Effector memory CD8-positive, alpha-beta T cell (primary cell): Measurements from ENCODE around the gene HDLBP.
"Not testable (repeated sequence)": the region's sequence is repeated elsewhere in the genome, so short reads cannot be mapped to it uniquely, and the experiment has no call there.

Experiments
- ATAC-seq: fragments of 150-1000 bp; cut with Tn5 transposase; replicated peaks from 2 replicates; pipeline ENCODE4 v1.10.0; 2021; ENCODE audit warnings: mild to moderate bottlenecking, moderate library complexity
- DNase-seq, 3 experiments: peaks; one replicate each; pipeline ENCODE4 v3.0.0; 2021
- H3K27ac Mint-ChIP-seq, 2 donors: one replicate each; pipeline ENCODE4 v1.8.0; 2022; ENCODE audit warnings: mild to moderate bottlenecking in 2 of 2, mixed read lengths in 2 of 2, moderate library complexity in 2 of 2
- H3K27me3 Mint-ChIP-seq, 2 donors: one replicate each; pipeline ENCODE4 v1.8.0; 2022; ENCODE audit warnings: mixed read lengths in 2 of 2
- H3K36me3 Mint-ChIP-seq: one replicate; pipeline ENCODE4 v1.8.0; 2022; ENCODE audit warnings: mild to moderate bottlenecking, moderate library complexity, mixed read lengths; ENCODE audit not compliant: insufficient read depth
- H3K4me1 Mint-ChIP-seq, 2 donors: one replicate each; pipeline ENCODE4 v1.8.0; 2022; ENCODE audit warnings: low read depth in 2 of 2, mixed read lengths in 2 of 2
- H3K4me3 Mint-ChIP-seq, 2 donors: one replicate each; pipeline ENCODE4 v1.8.0; 2022; ENCODE audit warnings: mild to moderate bottlenecking in 2 of 2, mixed read lengths in 2 of 2, moderate library complexity in 2 of 2
- H3K9me3 Mint-ChIP-seq, 2 donors: one replicate each; pipeline ENCODE4 v1.8.0; 2022; ENCODE audit warnings: mixed read lengths in 2 of 2

HDLBP gene

DNA sequence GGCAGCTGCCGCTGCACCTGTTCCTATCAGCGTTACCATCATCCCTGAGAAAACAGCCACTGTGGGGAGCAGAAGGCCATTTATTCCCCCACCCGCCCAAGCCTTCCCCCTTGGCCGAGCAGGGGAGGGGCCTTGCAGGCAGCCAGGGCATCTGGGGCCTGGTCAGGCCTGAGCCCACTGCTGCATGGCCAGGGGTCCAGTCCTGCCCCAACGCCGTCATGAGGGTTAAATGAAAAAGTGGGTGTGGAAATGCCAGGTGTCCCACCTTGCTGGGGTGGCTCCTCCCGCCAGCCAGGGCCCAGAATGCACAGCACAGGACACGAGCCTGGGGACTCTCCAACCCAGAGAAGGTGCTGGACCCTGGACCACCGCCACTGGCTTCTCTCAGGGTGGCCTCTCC is 112.8 kb downstream of the HDLBP start:
- H3K36me3 Mint-ChIP-seq = peaks cover 7% of the 10 kb centered on the region
- no peak overlapping the region for H3K27ac Mint-ChIP-seq
- no peak for DNase-seq
- H3K27me3 Mint-ChIP-seq = no peaks in the 10 kb centered on the region
- no peaks in the 10 kb centered on the region for H3K4me1 Mint-ChIP-seq
- H3K4me3 Mint-ChIP-seq = no peak overlapping the region
- no peaks in the 10 kb centered on the region for H3K9me3 Mint-ChIP-seq
- ATAC-seq = no peak

DNA sequence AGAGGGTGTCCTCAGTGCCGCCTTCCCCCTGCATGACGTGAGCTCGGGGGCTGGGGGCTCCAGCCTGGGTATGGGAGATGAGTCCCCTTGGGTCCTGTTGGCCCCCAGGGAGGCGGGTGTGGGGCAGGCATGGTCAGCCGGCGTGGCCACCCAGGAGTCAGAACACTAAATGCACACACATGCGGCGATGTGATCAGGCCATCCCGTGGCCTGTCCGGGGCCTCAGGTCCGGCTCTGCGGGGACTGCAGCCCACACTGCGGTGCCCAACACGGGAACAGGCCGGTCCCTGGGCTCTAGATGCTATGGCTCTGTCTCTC is 113.2 kb downstream of the HDLBP start:
- DNase-seq (no peak), ATAC-seq (no peak)
- Mint-ChIP-seq H3K4me1 (no peaks in the 10 kb centered on the region), H3K4me3 (no peak overlapping the region), H3K9me3 (no peaks in the 10 kb centered on the region), H3K27me3 (no peaks in the 10 kb centered on the region), H3K36me3 (peaks cover 7% of the 10 kb centered on the region), H3K27ac (no peak overlapping the region)

DNA sequence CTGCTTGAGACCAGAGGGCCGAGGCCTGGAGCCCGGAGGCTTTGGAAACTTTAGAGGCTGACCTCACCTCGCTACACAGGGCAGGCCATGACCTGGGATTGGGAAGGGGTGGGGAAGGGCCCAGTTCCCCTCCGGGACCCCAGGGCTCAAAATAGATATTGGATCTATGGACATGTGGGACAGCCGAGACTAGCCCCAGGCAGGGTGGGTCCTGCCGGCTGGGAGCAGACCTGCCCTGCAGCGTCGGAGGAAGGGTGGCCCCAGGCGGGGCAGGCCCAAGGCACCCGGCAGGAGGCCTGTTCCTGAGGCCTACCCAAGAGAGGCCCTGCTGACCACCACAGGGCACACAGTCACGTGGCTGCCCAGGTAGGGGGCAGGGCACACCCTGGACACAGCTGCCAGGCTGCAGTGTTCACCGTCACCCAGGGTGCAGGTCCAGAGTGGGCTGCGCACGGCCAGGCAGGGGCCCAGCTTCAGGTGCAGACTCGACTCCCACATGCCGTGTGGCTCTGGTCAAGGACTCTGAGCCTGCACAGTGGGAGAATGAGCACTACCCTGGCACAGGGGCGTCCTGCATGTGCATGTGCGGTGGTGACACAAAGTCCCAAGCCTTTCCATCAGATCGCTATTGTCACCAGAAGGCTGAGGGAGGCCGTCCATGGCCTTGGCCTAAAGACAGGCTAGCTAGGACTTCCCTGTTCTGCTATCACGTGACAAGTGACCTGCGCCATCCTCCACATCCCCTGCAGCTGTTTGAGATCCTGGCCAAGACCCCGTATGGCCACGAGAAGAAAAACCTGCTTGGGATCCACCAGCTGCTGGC is 113.8 kb downstream of the HDLBP start:
- H3K27me3 Mint-ChIP-seq = no peaks in the 10 kb centered on the region
- H3K36me3 Mint-ChIP-seq = peaks cover 7% of the 10 kb centered on the region
- no peak for DNase-seq
- H3K9me3 Mint-ChIP-seq = no peaks in the 10 kb centered on the region
- no peak for ATAC-seq
- H3K4me1 Mint-ChIP-seq = no peaks in the 10 kb centered on the region
- H3K4me3 Mint-ChIP-seq = no peak overlapping the region
- no peak overlapping the region for H3K27ac Mint-ChIP-seq

DNA sequence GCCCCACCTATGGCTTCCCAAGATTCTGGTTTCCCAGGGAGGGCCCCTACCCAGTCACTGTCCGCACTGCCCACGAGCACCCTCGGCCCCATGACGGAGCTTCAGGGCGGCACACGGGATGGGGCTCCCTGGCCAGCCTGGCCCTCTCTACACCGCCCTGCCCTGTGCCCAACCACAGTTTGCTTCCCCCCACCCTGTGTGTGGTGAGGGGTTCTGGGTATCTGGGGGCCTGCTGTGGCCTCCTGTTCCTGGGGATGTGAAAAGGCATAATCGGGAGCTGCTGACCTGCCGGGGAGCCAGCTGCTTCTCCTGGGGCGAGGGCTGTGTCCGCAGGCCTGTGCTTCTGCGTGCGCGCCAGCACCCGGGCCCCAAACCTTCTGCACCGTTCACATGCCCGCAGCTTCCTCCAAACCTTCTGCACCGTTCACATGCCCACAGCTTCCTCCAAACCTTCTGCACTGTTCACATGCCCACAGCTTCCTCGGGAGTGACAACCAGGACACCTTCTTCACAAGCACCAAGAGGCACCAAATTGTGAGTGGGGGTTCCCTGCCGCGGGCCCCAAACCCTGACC is 114.6 kb downstream of the HDLBP start:
- DNase-seq (no peak), ATAC-seq (no peak)
- Mint-ChIP-seq H3K4me1 (no peaks in the 10 kb centered on the region), H3K4me3 (no peak overlapping the region), H3K27me3 (no peaks in the 10 kb centered on the region), H3K9me3 (no peaks in the 10 kb centered on the region), H3K36me3 (peaks cover 7% of the 10 kb centered on the region), H3K27ac (no peak overlapping the region)

DNA sequence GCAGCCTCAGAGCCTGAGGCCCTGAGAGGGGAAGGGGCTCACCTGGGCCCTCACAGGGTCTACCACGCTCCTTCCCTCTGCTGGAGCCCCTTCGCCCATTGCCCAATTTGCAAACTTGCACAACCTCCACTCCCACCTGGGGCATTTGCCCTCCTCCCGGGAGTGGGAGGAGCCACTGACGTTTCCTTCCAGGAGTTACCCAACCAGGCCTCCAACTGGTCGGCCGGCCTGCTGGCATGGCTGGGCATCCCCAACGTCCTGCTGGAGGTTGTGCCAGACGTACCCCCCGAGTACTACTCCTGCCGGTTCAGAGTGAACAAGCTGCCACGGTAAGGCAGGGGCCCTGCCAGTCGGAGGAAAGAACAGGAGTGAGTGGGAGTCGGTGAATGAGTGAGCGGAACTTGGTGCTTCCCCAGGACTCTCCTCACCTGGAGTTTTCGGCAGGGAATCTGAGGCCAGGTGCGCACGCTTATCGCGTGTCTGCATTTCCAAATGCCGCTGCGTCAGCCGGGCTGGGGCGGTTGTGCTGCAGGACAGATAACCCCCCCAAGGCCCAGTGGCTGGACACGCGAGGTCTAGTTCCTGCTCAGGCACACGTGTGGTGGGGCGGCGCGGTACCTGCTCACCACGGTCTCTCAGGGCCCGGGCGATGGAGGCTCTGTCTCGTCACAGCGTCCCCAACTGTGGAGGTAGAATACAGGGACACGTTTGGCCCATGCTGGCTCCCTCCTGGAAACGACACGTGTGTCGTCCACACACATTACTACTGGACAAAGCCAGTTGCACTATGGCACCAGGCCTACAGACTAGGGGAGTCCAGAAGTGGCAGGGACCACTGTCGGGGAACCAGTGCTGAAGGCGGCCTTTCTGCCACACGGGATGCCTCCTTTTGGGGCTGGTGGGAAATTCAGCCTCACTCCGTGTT is 115.3 kb downstream of the HDLBP start:
- no peaks in the 10 kb centered on the region for H3K4me1 Mint-ChIP-seq
- no peak overlapping the region for H3K4me3 Mint-ChIP-seq
- ATAC-seq (no peak), DNase-seq (no peak)
- H3K36me3 Mint-ChIP-seq = peaks cover 7% of the 10 kb centered on the region
- no peaks in the 10 kb centered on the region for H3K27me3 Mint-ChIP-seq
- H3K9me3 Mint-ChIP-seq = no peaks in the 10 kb centered on the region
- H3K27ac Mint-ChIP-seq = no peak overlapping the region

DNA sequence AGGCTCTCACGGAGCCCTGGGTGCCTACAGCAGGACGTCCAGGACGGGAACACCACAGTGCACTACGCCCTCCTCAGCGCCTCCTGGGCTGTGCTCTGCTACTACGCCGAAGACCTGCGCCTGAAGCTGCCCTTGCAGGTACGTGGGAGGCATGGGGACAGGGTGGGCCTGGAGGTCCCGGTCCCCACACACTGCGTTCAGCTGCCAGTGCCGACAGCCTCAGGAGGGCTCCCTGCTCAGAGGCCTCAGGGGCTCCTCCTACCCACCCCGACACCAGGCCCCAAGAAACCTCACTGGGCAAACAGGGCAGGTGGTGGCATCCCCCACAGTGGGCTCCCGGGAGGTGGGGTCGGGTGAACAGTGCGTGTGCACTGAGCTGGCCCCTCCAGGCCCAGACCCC is 116.2 kb downstream of the HDLBP start:
- Mint-ChIP-seq H3K27ac (no peak overlapping the region), H3K4me1 (no peaks in the 10 kb centered on the region), H3K9me3 (no peaks in the 10 kb centered on the region), H3K27me3 (no peaks in the 10 kb centered on the region), H3K36me3 (peaks cover 3% of the 10 kb centered on the region), H3K4me3 (no peak overlapping the region)
- ATAC-seq = no peak
- DNase-seq = no peak

DNA sequence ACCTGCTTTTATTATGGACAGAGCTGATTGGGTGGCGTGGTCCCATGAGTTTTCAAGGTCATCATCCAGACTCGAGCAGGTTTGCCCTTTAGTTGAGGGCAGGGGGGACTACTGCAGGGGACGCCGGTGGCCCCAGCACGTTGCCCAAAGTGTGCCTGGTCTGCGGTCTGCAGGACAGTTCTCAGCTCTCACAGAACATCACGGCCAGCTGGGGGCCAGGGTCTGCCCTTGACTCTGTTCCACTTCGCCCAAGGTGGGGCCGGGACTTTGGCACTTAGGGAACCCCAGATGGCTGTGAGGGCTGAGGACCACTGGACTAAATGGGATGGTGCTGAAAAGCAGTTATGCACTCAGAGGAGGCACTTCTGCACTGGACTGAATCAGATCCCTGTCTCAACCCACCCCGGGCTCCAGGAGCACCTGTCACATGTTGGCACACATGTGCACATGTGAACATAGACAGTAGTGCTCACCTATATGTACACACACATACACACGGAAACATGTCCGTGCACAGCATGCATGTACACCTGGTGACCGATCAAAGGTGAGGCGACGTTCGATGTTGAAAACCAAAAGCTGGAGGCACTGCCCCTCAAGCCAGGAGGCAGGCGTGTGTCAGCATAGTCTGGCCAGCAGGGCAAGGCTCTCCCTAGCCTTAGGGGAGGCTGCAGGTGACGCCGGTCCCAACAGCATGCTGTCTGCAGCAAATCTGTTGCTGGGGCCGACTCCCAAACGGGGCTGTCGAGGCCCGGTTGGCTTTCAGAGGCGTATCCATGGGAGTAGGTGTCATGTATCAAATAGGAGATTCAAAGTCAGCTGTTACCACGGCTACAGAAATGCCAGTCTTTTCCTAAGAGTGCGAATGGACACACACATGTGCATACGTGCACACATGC is 116.8 kb downstream of the HDLBP start:
- no peak for ATAC-seq
- Mint-ChIP-seq H3K27me3 (no peaks in the 10 kb centered on the region), H3K27ac (no peak overlapping the region)

DNA sequence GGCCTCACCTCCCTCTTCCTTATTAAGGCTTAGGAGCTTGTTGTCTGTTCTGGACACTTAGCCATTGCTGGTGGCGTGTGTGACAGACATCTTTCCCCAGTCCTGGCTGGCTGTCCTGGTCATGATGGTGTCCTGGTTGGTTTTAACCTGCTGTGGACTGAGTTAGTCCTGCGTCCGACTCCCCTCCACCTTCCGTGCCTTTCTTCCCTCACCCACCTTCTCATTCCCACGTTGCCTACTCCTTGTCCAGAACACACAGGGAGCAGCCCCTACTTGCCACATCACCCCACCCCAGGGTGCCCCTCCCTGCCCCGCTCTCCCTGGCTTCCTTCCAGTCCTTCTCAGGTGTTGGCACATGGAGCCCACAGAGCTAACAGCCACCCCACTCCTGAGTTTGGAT is 117.5 kb downstream of the HDLBP start:
- DNase-seq = no peak
- Mint-ChIP-seq H3K4me3 (no peak overlapping the region), H3K36me3 (peaks cover 3% of the 10 kb centered on the region), H3K9me3 (no peaks in the 10 kb centered on the region), H3K27ac (no peak overlapping the region), H3K27me3 (no peaks in the 10 kb centered on the region), H3K4me1 (no peaks in the 10 kb centered on the region)
- no peak for ATAC-seq

More for the DNA sequence above, 116.8 kb downstream of the HDLBP start:
- no peak for DNase-seq
- H3K4me3 Mint-ChIP-seq = no peak overlapping the region
- peaks cover 3% of the 10 kb centered on the region for H3K36me3 Mint-ChIP-seq
- H3K9me3 Mint-ChIP-seq = no peaks in the 10 kb centered on the region
- no peaks in the 10 kb centered on the region for H3K4me1 Mint-ChIP-seq

DNA sequence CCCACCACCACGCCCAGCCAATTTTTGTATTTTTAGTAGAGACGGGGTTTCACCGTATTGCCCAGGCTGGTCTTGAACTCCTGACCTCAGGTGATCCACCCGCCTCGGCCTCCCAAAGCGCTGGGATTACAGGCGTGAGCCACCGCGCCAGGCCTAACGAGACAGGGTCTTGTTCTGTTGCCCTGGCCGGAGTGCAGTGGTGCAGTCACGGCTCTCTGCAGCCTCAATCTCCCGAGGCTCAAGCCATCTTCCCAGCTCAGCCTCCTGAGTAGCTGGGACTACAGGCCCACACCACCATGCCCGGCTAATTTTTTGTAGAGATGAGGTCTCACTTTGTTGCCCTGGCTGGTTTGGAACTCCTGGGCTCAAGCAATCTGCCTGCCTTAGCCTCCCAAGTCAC is 118.2 kb downstream of the HDLBP start:
- not testable (repeated sequence) for H3K27ac Mint-ChIP-seq, DNase-seq, H3K36me3 Mint-ChIP-seq, H3K4me3 Mint-ChIP-seq, H3K9me3 Mint-ChIP-seq, H3K27me3 Mint-ChIP-seq, ATAC-seq, H3K4me1 Mint-ChIP-seq

DNA sequence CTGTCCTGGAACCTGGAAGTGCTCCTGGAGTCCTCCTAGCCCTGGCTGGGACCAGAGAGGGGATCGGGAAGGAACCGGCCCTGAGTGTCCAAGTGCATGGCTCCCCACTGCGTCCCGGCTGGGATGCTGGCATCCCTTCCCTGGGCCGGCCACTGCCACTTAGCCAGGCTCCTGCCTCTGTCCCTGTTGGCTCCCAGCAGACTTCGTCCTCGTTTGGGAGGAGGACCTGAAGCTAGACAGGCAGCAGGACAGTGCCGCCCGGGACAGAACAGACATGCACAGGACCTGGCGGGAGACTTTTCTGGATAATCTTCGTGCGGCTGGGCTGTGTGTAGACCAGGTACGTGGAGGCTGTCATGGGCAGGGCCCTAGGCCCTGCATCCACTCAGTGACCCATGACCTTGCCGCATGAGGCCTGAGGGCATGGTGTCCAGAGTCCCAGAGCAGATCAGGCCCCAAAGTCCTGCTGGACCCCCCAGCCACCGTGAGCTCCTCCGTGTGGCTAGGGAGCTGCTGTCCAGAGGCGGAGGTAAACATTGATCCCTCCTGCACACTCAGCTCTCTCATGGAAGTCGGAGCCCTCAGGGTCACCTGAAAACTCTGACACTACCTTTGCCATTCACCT is 119.9 kb downstream of the HDLBP start:
- ATAC-seq (no peak), DNase-seq (no peak)
- Mint-ChIP-seq H3K36me3 (peaks cover 3% of the 10 kb centered on the region), H3K4me1 (no peaks in the 10 kb centered on the region), H3K9me3 (no peaks in the 10 kb centered on the region), H3K27ac (no peak overlapping the region), H3K4me3 (no peak overlapping the region), H3K27me3 (no peaks in the 10 kb centered on the region)

DNA sequence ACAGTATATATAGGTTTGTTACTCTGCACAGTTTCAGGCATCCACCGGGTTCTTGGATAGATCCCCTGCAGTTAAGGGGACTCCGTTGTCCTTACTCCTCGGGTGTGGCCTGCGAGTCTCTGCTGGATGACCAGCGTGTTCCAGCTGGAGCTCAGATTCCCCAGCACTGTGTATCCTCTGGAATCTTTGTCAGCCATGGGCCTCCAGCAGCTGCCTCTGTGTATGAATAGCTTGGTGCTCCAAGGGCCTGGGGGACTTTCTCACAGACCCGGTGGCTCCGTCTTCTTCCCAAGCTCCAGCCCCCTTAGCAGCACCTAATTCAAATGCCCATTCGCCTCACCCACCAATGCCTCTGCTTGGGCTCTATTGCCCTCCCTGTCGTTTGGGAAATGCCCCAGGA is 120.7 kb downstream of the HDLBP start:
- H3K27ac Mint-ChIP-seq = no peak overlapping the region
- H3K27me3 Mint-ChIP-seq = no peaks in the 10 kb centered on the region
- ATAC-seq (no peak), DNase-seq (no peak)
- no peak overlapping the region for H3K4me3 Mint-ChIP-seq
- H3K36me3 Mint-ChIP-seq = peaks cover under 1% of the 10 kb centered on the region
- no peaks in the 10 kb centered on the region for H3K4me1 Mint-ChIP-seq
- H3K9me3 Mint-ChIP-seq = no peaks in the 10 kb centered on the region

DNA sequence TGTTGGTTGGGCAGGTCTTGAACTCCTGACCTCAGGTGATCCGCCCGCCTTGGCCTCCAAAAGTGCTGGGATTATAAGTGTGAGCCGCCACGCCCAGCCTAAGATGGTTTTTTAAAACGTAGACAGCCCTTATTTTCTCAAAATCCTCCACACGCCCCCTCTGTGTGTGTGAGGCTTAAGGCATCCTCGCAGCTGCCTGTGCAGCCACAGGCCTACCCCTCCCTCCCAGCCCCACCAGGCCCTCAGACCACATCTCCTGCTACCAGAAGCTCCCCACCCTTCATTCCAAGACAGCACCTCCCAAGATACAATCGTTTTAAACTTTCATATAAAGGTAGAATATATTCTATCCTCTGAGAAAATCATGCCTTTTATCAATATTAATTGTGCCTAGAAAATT is 122.2 kb downstream of the HDLBP start:
- no peak overlapping the region for H3K27ac Mint-ChIP-seq
- no peaks in the 10 kb centered on the region for H3K9me3 Mint-ChIP-seq
- no peaks in the 10 kb centered on the region for H3K4me1 Mint-ChIP-seq
- ATAC-seq = no peak
- H3K4me3 Mint-ChIP-seq = no peak overlapping the region
- H3K27me3 Mint-ChIP-seq = no peaks in the 10 kb centered on the region
- no peaks in the 10 kb centered on the region for H3K36me3 Mint-ChIP-seq
- DNase-seq = no peak

DNA sequence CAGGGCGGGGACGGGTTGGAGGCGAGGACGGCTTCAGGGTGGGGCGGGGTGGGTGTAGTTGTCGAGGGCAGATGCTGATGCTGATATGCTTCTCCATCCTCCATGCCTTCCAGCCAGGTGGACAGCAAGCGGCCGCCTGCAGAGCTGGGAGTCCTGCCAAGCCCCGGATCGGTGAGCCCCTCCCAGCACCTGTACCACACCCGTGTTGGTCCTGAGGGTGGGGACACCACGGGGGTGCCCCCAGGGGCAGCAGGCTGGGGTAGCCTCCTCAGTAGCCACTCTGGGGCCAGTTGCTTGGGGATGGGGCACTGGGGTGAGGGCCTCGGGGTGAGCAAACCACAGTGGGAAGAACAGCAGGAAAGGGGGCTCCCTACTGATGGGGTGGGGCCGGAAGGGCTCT is 124.4 kb downstream of the HDLBP start:
- H3K36me3 Mint-ChIP-seq = no peaks in the 10 kb centered on the region
- no peaks in the 10 kb centered on the region for H3K4me1 Mint-ChIP-seq

More for the DNA sequence above, 124.4 kb downstream of the HDLBP start:
- ATAC-seq = no peak
- Mint-ChIP-seq H3K27ac (no peak overlapping the region), H3K9me3 (no peaks in the 10 kb centered on the region), H3K27me3 (no peaks in the 10 kb centered on the region), H3K4me3 (no peak overlapping the region)
- no peak for DNase-seq
